Activated CD8-positive, alpha-beta memory T cell treated with anti-CD3 and anti-CD28 coated beads, Interleukin-2, amount 50 U/mL, for 4 hours (primary cell): Measurements from ENCODE around the gene FAM219A.
A peak's percentile ranks its signal among the peaks of the same experiment; 100 is the strongest.

ENCODE experiments used
- DNase-seq: peaks from one replicate; pipeline ENCODE4 v3.0.0-alpha.2; 2020

The FAM219A gene

GRCh38 chr9:34398875-34399274 lies 59.5 kb downstream of the FAM219A start:
- no peak for DNase-seq

GRCh38 chr9:34396276-34397214 lies 61.8 kb downstream of the FAM219A start:
- DNase-seq: no peak

- no peak for DNase-seq
Measured at GRCh38 chr9:34392511-34392910, 65.9 kb downstream of the FAM219A start.

GRCh38 chr9:34387239-34387638 lies 71.1 kb downstream of the FAM219A start:
- no peak for DNase-seq

GRCh38 chr9:34386656-34387055 lies 71.7 kb downstream of the FAM219A start:
- DNase-seq: no peak

- no peak for DNase-seq
Measured at GRCh38 chr9:34385561-34386230, 72.7 kb downstream of the FAM219A start.

- no peak for DNase-seq
Measured at GRCh38 chr9:34384368-34385165, 73.8 kb downstream of the FAM219A start.

- no peak for DNase-seq
Measured at GRCh38 chr9:34383904-34384303, 74.5 kb downstream of the FAM219A start.

GRCh38 chr9:34382879-34383278 lies 75.5 kb downstream of the FAM219A start:
- DNase-seq: no peak

- DNase-seq: no peak
Measured at GRCh38 chr9:34382054-34382453, 76.3 kb downstream of the FAM219A start.

- no peak for DNase-seq
Measured at GRCh38 chr9:34381323-34381722, 77.0 kb downstream of the FAM219A start.

- peak; percentile 72 for DNase-seq
Measured at GRCh38 chr9:34380511-34381315, 77.7 kb downstream of the FAM219A start.

GRCh38 chr9:34380034-34380510 lies 78.3 kb downstream of the FAM219A start:
- no peak for DNase-seq

- peak; percentile 89 for DNase-seq
Measured at GRCh38 chr9:34379334-34380033, 78.9 kb downstream of the FAM219A start.

- no peak for DNase-seq
Measured at GRCh38 chr9:34378376-34379060, 79.9 kb downstream of the FAM219A start.

- DNase-seq: no peak
Measured at GRCh38 chr9:34377404-34377746, 81.0 kb downstream of the FAM219A start.

GRCh38 chr9:34376596-34377403 lies 81.6 kb downstream of the FAM219A start, which contains the start of gene MYORG:
Gene MYORG, minus strand, starts transcription at chr9:34376898. Its CDS starts 3,955 bp downstream, at chr9:34372943.
- peak; percentile 98 for DNase-seq

- DNase-seq: peak; percentile 44
Measured at GRCh38 chr9:34375901-34376595, 82.3 kb downstream of the FAM219A start.

- no peak for DNase-seq
Measured at GRCh38 chr9:34374905-34375552, 83.3 kb downstream of the FAM219A start.
